ENCODE data around the gene CACNB1. TPM values are rescaled to one million over a fixed set of nuclear protein-coding genes. Genes with fewer than 3 reads are reported as not detected.

Gene CACNB1
- 259 TPM for polyA plus RNA-seq (ENCODE audit: insufficient read length)

GRCh38 chr17:39197380-39198185 is at the start of gene CACNB1:
TSS of gene CACNB1 (minus strand) at chr17:39197669. CDS start at chr17:39197495, 174 bp downstream.
- DNase-seq: peak; percentile 78

DNA sequence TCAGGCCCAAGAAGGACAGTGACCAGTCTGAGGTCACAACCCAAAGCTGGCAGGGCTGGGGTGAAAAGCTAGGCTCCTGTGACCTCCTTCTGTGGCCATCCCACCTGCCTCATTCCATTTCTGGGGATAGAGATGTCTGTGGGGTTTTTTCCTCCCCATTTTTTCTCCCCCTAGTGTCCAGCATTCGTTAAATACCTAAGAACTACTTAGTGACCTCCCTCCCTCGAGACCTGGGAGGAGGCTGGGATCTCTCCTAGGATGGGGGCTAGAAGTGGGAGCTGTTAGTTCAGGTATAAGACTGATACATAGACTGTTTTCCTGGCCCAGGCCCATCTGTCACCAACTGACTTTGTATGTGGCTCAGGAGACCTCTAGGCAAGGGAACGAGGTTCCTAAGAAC is 48.8 kb upstream of the CACNB1 start:
- no peak for DNase-seq

DNA sequence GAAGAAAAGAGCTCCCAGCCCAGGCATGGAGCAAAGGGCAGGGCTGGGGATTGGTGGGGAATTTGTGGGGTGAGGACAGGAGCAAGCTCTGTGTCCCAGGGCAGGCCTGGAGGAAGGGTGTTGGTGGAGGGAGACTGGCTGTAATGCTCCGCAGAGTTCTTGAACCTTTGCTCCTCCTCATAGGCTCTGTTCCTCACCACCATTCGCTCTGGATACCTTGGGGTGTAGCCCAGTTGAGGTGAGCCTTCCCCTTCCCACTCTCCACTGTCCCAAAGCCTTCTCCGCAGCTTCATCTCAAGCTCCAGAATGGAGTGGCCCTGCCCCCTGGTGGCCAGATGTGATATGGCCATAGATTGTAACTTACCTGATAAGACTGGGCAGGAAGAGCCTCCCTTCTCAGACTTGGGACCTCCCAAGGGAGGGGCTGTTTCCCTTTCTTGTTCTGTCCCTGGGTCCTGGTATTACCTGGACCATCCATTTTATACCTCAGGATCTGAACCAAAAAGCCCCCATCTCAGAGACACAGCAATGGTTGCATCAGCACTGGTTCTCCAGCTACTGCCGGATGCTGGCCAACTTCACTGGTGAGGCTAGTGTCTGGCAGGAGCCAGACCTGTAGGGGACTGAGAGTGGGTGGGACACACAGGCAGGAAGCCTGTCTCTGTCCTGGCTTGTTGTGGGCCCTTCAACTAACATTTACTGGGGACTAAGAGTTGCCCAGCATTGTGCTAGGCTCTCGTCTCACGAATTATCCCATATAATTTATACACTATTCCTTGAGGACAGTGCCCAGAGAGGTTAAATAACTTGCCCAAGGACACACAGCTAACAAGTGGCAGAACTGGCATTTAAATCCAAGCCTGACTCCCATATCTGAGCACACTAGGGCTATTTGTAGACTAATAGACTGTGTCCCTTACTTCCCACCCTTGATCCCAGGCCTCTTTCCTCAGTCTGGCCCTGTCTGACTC is 47.4 kb upstream of the CACNB1 start:
- peak; percentile 84 for DNase-seq

DNA sequence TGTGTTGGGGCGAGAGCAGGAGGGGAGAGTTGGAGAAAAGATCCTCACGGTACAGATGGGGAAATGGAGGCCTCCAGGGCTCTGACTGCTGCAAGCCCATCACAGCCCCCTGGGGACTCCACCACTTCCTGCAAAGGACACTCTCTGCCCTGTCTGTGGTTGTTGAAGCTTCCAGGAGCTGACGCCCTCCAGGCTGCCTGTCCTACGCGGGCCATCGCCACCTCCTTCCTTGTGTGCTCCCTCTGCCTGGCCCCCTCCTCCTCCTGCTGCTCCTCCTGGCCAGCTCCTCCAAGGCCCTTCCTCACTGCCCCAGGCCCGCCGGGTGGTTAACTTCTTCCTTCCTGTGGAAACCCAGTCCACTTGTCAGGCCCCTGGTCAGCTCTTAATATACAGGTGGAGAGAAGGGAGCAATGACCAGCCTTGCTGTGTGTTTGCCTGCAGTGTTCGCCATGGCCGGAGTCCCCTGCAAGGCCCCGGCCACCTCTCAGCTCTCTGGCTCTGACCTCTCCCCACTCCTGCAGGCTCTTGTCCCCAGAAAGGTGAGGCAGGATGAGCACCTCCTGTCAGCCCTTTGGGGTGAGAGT is 46.6 kb upstream of the CACNB1 start:
- no peak for DNase-seq

DNA sequence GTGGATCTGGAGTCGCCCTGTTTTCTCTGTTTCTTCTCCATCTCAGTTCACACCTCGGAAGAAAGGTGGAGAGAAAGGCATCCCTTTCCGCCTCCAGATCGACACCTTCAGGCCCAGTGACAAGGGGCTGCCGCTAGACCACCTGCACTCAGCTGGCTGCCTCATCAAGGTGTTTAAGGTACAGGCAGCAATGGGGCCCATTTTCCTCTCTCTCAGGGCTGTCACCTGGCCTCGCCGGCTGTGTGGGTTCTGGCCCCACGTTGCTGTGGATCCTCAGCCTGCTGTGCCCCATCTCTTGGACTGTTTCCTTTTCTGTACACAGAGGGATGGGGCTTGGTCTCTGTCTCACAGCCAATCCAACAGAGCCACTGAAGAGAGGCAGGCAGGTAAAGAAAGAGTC is 45.7 kb upstream of the CACNB1 start:
- no peak for DNase-seq

GRCh38 chr17:39240631-39241030 is 43.2 kb upstream of the CACNB1 start:
- no peak for DNase-seq

- no peak for DNase-seq
Measured at GRCh38 chr17:39239640-39240314, 42.3 kb upstream of the CACNB1 start.

- DNase-seq: no peak
Measured at GRCh38 chr17:39238311-39238972, 41.0 kb upstream of the CACNB1 start.

DNA sequence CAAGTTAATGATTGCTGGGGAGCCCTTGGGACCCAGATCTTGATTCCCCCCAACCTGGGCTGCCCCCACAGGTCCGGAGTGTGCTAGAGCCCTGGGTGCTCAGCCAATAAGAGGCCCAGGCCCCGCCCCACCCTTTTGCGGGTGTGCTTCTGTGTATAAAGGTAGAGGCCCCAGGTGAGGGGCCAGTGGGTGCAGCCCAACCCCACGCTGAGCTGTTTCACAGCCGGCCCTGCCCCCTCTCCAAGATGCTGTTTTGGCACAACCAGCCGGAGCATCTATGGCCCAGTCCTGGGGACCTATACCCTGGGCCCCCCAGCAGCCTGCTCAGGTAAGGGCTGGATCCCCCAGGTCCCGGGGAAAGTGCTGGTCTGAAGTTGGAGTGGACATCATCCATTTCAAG is 40.1 kb upstream of the CACNB1 start:
- DNase-seq: no peak

- DNase-seq: no peak
Measured at GRCh38 chr17:39236981-39237441, 39.5 kb upstream of the CACNB1 start.

GRCh38 chr17:39236450-39236927 is 39.0 kb upstream of the CACNB1 start:
- no peak for DNase-seq

DNA sequence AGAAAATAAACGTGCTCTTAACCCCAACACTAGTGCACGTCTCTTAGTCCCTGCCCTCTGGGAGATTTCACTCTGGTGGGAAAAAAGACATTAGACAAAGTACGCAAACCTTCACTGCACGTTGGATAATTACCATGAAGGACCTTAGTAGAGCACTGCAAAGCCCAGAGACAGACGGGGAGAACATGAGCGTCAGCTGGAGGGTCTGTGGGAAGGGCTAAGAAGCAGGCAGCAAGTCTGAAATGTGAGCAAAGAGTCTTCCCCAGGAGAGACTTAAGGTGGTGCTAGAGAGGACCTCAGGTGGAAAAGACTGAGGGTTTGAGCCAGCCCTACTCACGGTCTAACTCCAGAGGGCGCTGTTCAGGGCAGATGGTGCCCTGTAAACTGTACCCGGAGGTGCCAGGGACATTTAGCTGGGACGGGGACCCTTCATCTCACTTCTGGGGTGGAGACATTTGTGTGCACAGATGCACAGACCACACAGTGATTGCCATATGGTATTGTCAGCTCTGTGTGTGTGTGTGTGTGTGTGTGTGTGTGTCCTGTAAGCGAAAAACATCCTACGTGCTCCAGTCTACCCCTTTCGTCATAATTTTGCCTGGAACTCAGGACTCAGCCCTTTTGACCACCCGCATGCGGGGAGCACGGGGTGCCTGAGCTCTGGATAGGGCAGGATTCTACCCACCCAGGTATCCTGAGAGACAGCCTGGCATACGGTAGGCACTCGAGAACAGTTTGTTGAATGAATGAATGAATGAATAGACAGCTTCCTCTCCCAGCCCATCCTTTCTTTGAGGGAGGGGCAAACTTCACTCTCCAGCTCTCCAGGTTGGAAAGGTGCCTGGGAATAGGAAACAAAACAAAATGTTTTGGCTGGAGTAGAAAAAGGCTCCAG is 38.3 kb upstream of the CACNB1 start:
- DNase-seq: no peak

DNA sequence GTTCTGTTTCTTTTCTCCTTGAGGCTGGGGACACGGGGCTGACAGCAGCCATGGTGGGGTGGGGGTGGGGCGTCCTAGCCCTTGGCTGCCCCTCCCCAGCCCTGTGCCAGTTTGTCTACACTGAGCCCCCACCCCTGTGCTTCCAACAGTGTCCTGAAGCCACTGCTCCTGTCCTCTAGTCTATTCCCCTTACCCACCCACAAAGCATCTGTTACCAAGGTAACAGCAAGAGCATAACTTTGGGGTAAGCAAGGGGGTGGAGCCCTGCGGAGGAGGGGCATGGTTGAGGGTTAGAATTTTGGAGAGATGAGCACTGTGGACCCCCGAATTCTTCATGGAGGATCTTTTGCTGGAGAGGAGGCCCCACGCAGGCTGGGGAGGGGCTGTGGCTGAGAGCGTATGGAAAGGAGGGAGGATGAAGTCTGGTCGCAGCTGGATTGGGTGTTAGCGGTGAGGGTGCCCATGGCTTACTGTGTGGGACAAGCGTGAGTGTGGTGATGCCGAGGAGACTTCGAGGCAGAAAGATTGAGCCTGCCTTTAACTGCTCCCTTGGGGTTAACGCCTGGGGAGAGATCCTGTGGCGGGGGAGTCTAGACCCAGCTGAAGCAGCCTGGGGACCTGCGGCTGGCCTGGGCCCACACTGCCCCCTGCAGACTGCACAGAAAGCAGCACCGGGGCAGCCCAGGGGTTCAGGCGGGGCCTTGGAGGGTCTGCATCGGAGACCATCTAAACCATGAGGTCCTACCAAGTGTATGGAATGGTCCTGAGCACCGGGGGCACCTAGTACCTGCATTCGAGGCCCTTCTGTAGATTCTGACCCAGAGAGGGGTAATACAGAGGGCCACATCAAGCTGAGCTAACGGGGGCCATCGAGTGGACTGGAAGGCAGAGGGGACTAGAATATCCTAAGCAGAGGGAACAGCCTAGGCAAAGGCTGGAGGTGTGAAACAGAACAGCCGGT is 34.4 kb upstream of the CACNB1 start:
- no peak for DNase-seq

GRCh38 chr17:39231091-39231561 is 33.7 kb upstream of the CACNB1 start:
- no peak for DNase-seq

GRCh38 chr17:39230361-39230760 is 32.9 kb upstream of the CACNB1 start:
- no peak for DNase-seq

- DNase-seq: no peak
Measured at GRCh38 chr17:39229274-39229913, 31.9 kb upstream of the CACNB1 start.

GRCh38 chr17:39227364-39227919 is 30.0 kb upstream of the CACNB1 start:
- no peak for DNase-seq

Data from hindlimb muscle (tissue), 1 donor.